ENCODE measurements around the gene CAMTA1.

The CAMTA1 gene

GRCh38 chr1:7719468-7720094, 934.3 kb downstream of the CAMTA1 start:
- no peak for DNase-seq (ENCODE audit: low read depth, low spot score)

DNA sequence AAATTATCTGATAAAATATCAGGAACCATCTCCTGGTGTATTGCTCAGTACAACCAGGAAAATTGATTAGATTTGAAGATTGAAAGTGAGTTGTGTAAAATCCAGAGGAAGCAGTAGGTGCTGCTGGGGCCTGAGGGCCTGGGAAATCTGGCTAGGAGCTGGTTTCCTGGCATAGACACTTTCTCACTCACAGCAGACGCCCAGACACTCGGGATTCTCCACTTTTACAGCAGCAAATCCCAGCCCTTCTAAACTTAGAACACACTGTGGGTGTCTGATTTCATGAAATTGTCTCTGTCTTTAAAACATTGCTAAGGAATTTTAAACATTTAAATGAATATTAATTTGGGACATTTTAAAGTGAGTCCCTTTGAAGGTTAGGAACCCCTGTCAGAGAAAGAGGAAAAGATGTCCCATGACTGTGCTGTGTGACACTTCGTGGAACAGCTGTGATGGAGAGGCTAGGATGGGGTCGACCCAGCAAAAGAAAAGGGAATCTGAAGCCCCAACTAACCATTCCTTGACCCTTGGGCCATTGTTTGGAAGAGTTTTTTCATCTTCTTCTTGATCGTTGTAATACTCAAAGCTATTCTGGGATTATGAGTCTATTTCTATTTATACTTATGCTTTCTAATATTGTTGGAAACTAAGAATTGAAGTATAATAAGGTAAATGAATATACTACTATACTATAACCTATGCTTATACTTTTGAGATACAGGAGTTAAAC, 936.9 kb downstream of the CAMTA1 start:
- DNase-seq (ENCODE audit: low read depth, low spot score): no peak

DNA sequence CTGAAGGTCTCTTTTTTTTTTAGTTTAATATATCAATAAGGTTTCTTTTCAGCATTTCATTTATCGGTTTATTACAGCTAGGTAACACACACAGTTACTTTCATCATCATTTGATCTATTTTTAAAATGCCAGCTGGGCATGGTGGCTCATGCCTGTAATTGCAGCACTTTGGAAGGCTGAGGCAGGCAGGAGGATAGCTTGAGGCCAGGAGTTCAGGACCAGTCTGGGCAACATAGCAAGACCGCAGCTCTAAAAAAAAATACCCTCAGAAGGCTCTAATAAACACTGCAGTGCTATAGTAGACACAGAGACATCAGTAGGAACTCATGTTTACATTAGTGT, 937.4 kb downstream of the CAMTA1 start:
- no peak for DNase-seq (ENCODE audit: low read depth, low spot score)

- DNase-seq (ENCODE audit: low read depth, low spot score): no peak
Observed at GRCh38 chr1:7726623-7727022, 941.4 kb downstream of the CAMTA1 start.

DNA sequence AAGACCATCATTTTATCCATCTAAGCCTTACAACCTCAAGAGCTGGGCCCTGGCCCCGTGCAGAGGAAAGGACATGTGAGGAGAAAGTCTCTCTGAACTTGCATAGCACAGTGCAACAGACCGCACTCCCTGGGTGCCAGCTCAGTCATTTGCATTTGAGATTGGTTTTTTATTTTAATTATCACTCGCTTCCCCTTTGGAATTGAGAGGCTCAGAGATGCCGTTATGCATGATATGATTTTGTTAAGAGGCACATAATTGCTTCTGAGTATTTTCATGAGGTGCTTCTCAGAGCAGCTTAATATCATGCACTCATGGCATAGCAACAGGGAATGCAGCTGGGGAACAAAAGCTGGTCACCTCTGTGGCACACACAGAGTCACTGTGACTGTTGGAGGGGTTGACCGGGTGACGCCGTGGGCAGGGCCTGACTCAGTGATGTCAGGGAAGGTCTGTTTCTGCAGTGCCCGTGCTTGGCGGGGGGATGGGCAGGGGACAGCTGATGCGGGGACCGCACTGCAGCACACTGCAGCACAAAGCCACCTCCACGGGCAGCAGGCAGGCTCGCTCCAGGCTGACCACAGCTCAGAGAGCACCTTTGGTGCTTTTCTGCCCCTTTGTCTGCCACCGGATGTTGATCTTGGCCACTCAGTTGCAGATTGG, 942.7 kb downstream of the CAMTA1 start:
- DNase-seq (ENCODE audit: low read depth, low spot score): no peak

GRCh38 chr1:7729761-7730160, 944.5 kb downstream of the CAMTA1 start:
- DNase-seq (ENCODE audit: low read depth, low spot score): no peak

DNA sequence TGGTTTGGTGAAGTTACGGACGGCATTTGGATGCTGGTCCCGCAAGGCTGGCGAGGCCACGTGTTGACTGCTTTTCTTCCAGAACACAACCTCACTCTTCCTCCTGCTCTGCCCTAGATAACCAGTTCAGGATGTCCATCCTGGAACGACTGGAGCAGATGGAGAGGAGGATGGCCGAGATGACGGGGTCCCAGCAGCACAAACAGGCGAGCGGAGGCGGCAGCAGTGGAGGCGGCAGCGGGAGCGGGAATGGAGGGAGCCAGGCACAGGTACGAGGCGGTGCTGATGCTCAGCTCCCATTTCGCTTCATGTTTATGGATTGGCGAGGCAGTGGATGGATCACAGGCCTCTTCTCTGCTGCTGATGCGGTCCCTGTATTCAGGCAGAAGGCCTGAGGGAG, 947.1 kb downstream of the CAMTA1 start:
- no peak for DNase-seq (ENCODE audit: low read depth, low spot score)

GRCh38 chr1:7733276-7733675, 948.0 kb downstream of the CAMTA1 start:
- DNase-seq (ENCODE audit: low read depth, low spot score): no peak

DNA sequence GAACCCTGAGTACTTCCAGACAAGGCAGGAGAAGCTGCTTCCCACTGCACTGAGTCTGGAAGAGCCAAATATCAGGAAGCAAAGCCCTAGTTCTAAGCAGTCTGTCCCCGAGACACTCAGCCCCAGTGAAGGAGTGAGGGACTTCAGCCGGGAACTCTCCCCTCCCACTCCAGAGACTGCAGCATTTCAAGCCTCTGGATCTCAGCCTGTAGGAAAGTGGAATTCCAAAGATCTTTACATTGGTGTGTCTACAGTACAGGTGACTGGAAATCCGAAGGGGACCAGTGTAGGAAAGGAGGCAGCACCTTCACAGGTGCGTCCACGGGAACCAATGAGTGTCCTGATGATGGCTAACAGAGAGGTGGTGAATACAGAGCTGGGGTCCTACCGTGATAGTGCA, 952.8 kb downstream of the CAMTA1 start:
- no peak for DNase-seq (ENCODE audit: low read depth, low spot score)

DNA sequence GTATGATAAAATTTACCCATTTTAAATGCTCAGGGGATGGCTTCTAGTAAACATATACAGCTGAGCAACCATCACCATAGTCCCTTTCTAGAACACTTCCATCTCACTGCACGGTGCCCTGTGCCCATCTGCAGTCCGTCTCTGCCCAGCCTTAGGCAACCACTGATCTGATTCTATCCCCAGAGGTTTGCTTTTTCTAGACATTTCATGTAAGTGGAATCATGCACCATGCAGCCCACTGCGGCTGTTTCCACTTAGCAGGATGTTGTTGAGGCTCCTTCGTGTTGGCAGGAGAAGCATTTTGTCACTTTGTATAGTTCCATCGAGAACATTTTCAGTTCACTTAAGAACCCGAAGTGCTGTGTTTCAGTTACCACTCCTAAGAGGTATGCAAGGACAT, 958.1 kb downstream of the CAMTA1 start:
- no peak for DNase-seq (ENCODE audit: low read depth, low spot score)

DNA sequence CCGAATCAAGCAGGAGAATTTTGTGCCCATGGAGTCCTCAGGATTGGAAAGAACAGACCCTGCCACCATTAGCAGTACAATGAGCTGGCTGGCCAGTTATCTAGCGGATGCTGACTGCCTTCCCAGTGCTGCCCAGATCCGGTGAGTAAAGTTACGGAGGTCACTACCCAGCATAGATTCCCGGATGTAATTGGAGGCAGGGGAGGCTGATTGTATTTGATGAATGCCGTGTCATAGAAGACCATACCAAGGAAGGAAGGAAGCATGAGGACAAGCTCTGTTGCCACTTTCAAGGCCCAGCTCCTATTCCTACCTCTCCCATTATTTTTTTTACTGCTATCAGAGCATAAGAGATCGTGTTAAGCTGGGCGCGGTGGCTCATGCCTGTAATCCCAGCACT, 959.6 kb downstream of the CAMTA1 start:
- DNase-seq (ENCODE audit: low read depth, low spot score): no peak

- DNase-seq (ENCODE audit: low read depth, low spot score): no peak
Observed at GRCh38 chr1:7745783-7746182, 960.5 kb downstream of the CAMTA1 start.

GRCh38 chr1:7747605-7748004, 962.4 kb downstream of the CAMTA1 start:
- DNase-seq (ENCODE audit: low read depth, low spot score): no peak

- no peak for DNase-seq (ENCODE audit: low read depth, low spot score)
Observed at GRCh38 chr1:7749126-7749525, 963.9 kb downstream of the CAMTA1 start.

- DNase-seq (ENCODE audit: low read depth, low spot score): no peak
Observed at GRCh38 chr1:7751174-7751573, 965.9 kb downstream of the CAMTA1 start.

DNA sequence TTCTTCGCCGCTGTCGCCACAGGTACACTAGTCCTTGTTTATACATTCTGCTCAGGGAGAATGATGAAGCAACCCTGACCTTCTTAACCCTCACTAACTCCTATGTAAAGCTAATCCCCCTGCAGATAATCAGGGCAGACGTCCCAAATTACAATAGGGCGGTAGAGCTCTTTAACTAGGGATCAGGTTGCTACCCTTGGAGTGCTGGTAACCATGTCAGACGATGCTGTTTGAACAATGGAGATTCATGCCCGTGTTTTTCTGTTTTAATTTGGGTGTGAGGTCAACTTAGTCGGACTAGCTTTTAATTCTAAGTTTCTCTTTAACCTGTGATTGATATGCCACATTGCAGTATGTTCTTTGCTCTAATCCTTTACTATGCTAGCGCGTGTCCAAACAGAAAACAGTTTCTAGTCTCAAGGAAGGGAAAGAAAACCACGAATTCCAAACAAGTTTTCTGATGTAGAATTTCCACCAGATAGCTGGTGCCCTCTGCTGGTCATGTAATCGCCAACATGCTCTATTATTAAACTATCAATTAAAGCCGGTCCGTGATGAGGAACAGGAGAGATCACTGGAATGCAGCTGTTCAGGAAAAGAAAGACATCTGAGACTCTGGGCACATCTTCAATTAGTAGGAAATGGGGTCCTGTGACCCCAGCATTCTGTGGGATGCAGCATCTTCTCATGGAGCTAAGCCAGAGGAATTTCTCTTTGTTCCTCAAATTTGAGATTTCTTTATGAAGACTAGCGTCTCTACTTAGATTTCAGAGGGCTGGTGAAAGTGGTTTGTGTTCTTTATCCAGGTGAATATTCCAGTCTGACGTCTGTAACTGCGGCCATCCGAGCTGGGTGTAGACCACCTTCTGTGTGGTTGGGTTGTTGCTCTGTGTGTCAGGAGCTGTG, 967.5 kb downstream of the CAMTA1 start:
- DNase-seq (ENCODE audit: low read depth, low spot score): peak; percentile 62

DNA sequence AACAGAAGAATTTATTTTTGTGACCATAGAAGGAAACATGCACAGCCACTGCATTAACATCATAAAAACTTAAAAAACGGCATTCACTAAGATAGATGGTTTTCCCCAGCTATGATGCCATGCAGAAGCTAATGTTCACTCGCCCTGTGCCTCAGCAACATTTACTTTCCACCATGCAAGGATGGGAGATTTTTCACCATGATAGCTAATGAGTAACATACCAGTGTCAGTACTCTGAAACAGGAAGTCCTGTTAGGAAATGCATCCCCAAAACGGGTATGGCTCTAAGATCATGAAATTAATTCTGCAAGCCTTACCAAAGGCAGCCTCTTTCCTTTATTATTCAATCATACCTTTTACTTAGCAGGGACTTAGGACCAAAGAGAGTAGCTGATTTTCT, 968.4 kb downstream of the CAMTA1 start:
- no peak for DNase-seq (ENCODE audit: low read depth, low spot score)

DNA sequence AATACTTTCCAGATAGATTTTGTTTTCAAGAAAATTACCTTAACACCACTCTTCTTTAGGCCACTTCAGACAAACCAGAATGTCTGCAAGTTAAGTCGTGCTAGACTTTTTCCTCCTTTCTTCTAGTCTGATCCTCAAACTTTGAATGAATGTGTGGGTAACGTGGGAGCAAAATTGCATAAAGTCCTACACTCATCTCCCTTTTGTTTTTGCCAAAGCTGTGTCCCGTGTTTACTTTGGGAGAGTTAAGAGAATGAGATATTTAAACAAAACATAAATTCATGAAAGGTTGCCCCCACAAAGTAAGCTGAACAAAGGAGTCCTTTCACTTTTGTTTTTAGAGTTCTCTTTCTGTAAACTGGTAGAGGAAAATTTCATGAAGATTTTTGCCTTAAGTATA, 969.0 kb downstream of the CAMTA1 start:
- no peak for DNase-seq (ENCODE audit: low read depth, low spot score)

GRCh38 chr1:7755448-7755847, 970.2 kb downstream of the CAMTA1 start:
- DNase-seq (ENCODE audit: low read depth, low spot score): no peak

- no peak for DNase-seq (ENCODE audit: low read depth, low spot score)
Observed at GRCh38 chr1:7760245-7760644, 975.0 kb downstream of the CAMTA1 start.

DNA sequence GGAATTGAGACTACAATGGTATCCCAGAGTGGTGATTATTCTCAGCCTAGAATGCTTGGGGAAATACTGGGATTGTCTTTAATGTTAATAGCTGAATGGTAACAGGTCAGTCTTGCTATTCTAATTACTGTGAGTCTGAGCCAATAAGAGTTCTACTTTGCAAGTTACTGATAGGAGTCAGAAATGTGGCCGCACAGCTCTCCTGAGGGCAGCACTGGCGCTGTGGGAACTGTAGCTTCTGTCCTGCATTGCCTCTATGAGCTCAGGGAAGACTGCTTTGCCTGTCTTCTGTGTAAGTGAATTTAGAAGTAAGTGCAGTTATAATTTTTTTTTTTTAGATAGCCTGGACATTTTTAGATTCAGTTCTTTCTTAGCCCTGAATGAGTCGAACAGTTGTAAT, 975.8 kb downstream of the CAMTA1 start:
- no peak for DNase-seq (ENCODE audit: low read depth, low spot score)

GRCh38 chr1:7767176-7767575, 981.9 kb downstream of the CAMTA1 start:
- DNase-seq (ENCODE audit: low read depth, low spot score): no peak
